Duodenal mucosa (tissue), 2 donors: Measurements from ENCODE around the gene ZMYND10.

Experiments
- H3K27ac ChIP-seq: one replicate; pipeline ENCODE4 v1.7.0; 2013; ENCODE audit warnings: low read depth, low read length
- H3K27me3 ChIP-seq, 2 donors: one replicate each; pipeline ENCODE4 v1.7.0; 2013; ENCODE audit warnings: low read length in 2 of 2, control low read depth in 1 of 2; ENCODE audit not compliant: insufficient read depth in 2 of 2, control insufficient read depth in 1 of 2
- H3K36me3 ChIP-seq, 2 donors: one replicate each; pipeline ENCODE4 v1.7.0; 2013; ENCODE audit warnings: low read length in 2 of 2, control low read depth in 1 of 2; ENCODE audit not compliant: insufficient read depth in 2 of 2, control insufficient read depth in 1 of 2
- H3K4me1 ChIP-seq, 2 donors: one replicate each; pipeline ENCODE4 v1.7.0; 2013; ENCODE audit warnings: low read length in 2 of 2, control low read depth in 1 of 2; ENCODE audit not compliant: insufficient read depth in 2 of 2, control insufficient read depth in 1 of 2
- H3K4me3 ChIP-seq, 2 donors: one replicate each; pipeline ENCODE4 v1.7.0; 2013; ENCODE audit warnings: low read length in 2 of 2, low read depth in 1 of 2
- H3K9ac ChIP-seq, 2 donors: one replicate each; pipeline ENCODE4 v1.7.0; 2013; ENCODE audit warnings: low read length in 2 of 2, low read depth in 1 of 2
- H3K9me3 ChIP-seq, 2 donors: one replicate each; pipeline ENCODE4 v1.7.0; 2013; ENCODE audit warnings: low read length in 2 of 2, control low read depth in 1 of 2; ENCODE audit not compliant: control insufficient read depth in 1 of 2

The ZMYND10 gene

DNA sequence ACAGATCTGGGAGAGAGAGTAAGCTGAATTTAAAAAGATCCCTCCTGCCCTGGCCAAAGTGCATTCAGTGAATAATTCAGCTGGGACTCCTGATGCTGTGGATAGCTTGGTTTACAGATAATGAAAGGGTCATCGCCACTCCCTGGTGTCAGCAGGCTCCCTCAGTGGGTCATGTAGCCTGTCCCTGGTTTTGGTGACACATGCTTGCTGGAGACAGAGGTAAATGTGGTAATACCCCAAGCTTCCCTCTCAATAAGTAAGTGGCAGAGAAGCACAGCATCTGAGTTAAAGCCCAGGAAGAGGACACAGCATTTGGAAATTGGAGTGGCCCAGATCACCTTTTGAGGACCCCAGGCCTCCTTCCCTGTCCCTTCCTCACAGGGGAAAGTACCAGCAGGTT lies 11.9 kb upstream of the ZMYND10 start:
- Histone ChIP-seq H3K9ac (peak overlapping the region; percentile 97 to 98), H3K9me3 (no peaks in the 10 kb centered on the region), H3K4me3 (peak overlapping the region; percentile 93 to 95), H3K36me3 (peaks cover 30 to 39% of the 10 kb centered on the region in 2 donors), H3K27me3 (no peaks in the 10 kb centered on the region), H3K4me1 (peaks cover 41 to 48% of the 10 kb centered on the region in 2 donors), H3K27ac (no peak overlapping the region)

- Histone ChIP-seq H3K36me3 (peaks cover 30 to 39% of the 10 kb centered on the region in 2 donors), H3K27ac (no peak overlapping the region), H3K27me3 (no peaks in the 10 kb centered on the region), H3K4me1 (peaks cover 46 to 52% of the 10 kb centered on the region in 2 donors), H3K9ac (peak overlapping the region; percentile 97 to 98), H3K9me3 (no peaks in the 10 kb centered on the region), H3K4me3 (peak overlapping the region; percentile 93 to 95)
Measured at GRCh38 chr3:50356553-50356952, 11.0 kb upstream of the ZMYND10 start.

DNA sequence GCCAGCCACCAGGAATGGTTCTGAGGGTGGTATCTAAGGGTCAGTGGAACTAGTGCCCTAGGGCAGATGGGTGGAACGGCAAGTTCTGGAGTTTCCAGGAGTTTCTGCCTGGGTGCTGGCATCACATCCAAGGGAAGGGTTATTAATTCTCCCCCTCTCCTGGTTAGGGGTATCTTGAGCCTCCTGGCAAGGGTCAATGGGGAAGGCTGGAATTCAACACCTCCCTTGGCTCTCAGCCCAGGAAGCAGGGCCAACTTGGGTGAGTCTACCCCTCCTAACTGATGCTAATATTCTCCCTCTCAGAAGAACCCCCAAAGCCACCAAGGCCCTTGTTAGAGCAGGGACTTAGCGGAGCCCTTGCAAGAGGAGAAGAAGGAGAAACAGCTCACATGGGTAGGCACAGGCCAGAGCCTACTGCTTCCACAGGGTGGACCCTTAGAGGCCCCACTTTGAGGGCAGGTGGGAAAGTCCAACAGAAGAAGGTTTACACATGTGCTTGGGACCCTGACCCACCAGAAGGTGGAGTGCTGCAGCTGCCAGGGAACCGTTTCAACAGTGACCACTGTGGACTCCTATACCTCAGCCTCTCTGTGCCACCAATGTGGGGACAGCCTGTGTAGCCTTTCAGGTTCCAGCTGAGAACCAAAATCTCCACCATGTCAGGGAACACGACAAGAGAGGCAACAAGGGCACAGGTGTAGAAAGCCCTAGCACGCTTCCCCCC lies 10.5 kb upstream of the ZMYND10 start:
- H3K4me1 ChIP-seq: peaks cover 51 to 58% of the 10 kb centered on the region in 2 donors
- peaks cover 30 to 39% of the 10 kb centered on the region in 2 donors for H3K36me3 ChIP-seq
- H3K27me3 ChIP-seq: no peaks in the 10 kb centered on the region
- H3K27ac ChIP-seq: no peak overlapping the region
- peak overlapping the region; percentile 54 to 97 for H3K9ac ChIP-seq
- H3K4me3 ChIP-seq: peak overlapping the region; percentile 93 to 95
- H3K9me3 ChIP-seq: no peaks in the 10 kb centered on the region

- no peaks in the 10 kb centered on the region for H3K9me3 ChIP-seq
- H3K9ac ChIP-seq: no peak overlapping the region
- H3K27ac ChIP-seq: no peak overlapping the region
- H3K27me3 ChIP-seq: no peaks in the 10 kb centered on the region
- H3K36me3 ChIP-seq: peaks cover 30 to 39% of the 10 kb centered on the region in 2 donors
- peaks cover 57 to 63% of the 10 kb centered on the region in 2 donors for H3K4me1 ChIP-seq
- no peak overlapping the region for H3K4me3 ChIP-seq
Measured at GRCh38 chr3:50354850-50355249, 9.3 kb upstream of the ZMYND10 start.

GRCh38 chr3:50354186-50354764 lies 8.7 kb upstream of the ZMYND10 start:
- no peaks in the 10 kb centered on the region for H3K9me3 ChIP-seq
- no peak overlapping the region for H3K9ac ChIP-seq
- H3K36me3 ChIP-seq: peaks cover 30 to 39% of the 10 kb centered on the region in 2 donors
- H3K4me3 ChIP-seq: no peak overlapping the region
- H3K4me1 ChIP-seq: peaks cover 60 to 66% of the 10 kb centered on the region in 2 donors
- H3K27ac ChIP-seq: no peak overlapping the region
- no peaks in the 10 kb centered on the region for H3K27me3 ChIP-seq

- Histone ChIP-seq H3K4me1 (peaks cover 61 to 62% of the 10 kb centered on the region in 2 donors), H3K36me3 (peaks cover 30 to 42% of the 10 kb centered on the region in 2 donors), H3K9ac (no peak overlapping the region), H3K4me3 (no peak overlapping the region), H3K9me3 (no peaks in the 10 kb centered on the region), H3K27ac (no peak overlapping the region), H3K27me3 (no peaks in the 10 kb centered on the region)
Measured at GRCh38 chr3:50353245-50354004, 7.9 kb upstream of the ZMYND10 start.

- Histone ChIP-seq H3K9me3 (no peaks in the 10 kb centered on the region), H3K4me1 (peaks cover 55% of the 10 kb centered on the region in 2 donors), H3K36me3 (peaks cover 30 to 48% of the 10 kb centered on the region in 2 donors), H3K27me3 (no peaks in the 10 kb centered on the region), H3K27ac (no peak overlapping the region), H3K9ac (no peak overlapping the region), H3K4me3 (no peak overlapping the region)
Measured at GRCh38 chr3:50352781-50353180, 7.2 kb upstream of the ZMYND10 start.

DNA sequence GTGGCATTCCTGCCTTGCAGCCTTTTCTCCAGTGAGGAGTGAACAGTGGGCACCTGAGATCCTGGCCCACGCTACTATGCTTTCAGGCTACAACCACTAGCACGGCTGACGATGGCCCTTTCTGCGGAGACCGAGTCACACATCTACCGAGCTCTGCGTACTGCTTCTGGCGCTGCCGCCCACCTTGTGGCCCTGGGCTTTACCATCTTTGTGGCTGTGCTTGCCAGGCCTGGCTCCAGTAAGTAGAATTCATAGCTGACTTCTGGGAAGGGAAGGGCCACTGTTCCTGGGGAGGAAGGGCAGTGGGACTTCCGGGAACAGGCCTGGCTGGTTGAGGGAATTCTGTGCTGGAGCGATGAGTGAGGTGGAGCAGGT lies 5.8 kb upstream of the ZMYND10 start:
- Histone ChIP-seq H3K27ac (peak overlapping the region; percentile 98), H3K4me1 (peaks cover 40 to 46% of the 10 kb centered on the region in 2 donors)

GRCh38 chr3:50350527-50351322 lies 5.2 kb upstream of the ZMYND10 start, which contains the start of the genes CYB561D2 and NPRL2:
TSS of gene CYB561D2 (plus strand) at chr3:50350862. CDS start at chr3:50351434, 572 bp downstream.
TSS of gene NPRL2 (minus strand) at chr3:50350775. CDS start at chr3:50350652, 123 bp downstream.
- Histone ChIP-seq H3K4me1 (peaks cover 38 to 43% of the 10 kb centered on the region in 2 donors), H3K36me3 (peaks cover 20 to 44% of the 10 kb centered on the region in 2 donors)

More for the DNA sequence above, 5.8 kb upstream of the ZMYND10 start:
- H3K36me3 ChIP-seq: peaks cover 24 to 50% of the 10 kb centered on the region in 2 donors
- H3K27me3 ChIP-seq: no peaks in the 10 kb centered on the region
- peak overlapping the region; percentile 69 to 76 for H3K9ac ChIP-seq
- peak overlapping the region; percentile 87 to 91 for H3K4me3 ChIP-seq
- no peaks in the 10 kb centered on the region for H3K9me3 ChIP-seq

More at GRCh38 chr3:50350527-50351322, 5.2 kb upstream of the ZMYND10 start, which contains the start of the genes CYB561D2 and NPRL2:
- H3K9ac ChIP-seq: peak within 1 kb of the TSS; percentile 69 to 76
- H3K9me3 ChIP-seq: no peaks in the 10 kb centered on the region
- H3K27me3 ChIP-seq: no peaks in the 10 kb centered on the region
- peak within 1 kb of the TSS; percentile 87 to 91 for H3K4me3 ChIP-seq
- H3K27ac ChIP-seq: peak within 1 kb of the TSS; percentile 98
